Activated T-cell treated with anti-CD3 and anti-CD28 coated beads, Interleukin-2, amount 50 U/mL, for 4 hours (primary cell): ENCODE results near the gene KRTAP10-7. TPM values are rescaled to one million over a fixed set of nuclear protein-coding genes. Genes with fewer than 3 reads are reported as not detected.
"Not testable (repeated sequence)": the region's sequence is repeated elsewhere in the genome, so short reads cannot be mapped to it uniquely, and the experiment has no call there.

Experiments
- ATAC-seq, 2 donors: fragments of 200-7000 bp; cut with Tn5 transposase; one replicate each; pipeline ENCODE4 v1.10.0; 2021
- DNase-seq: peaks from one replicate; pipeline ENCODE4 v3.0.0-alpha.2; 2020
- H3K27me3 Mint-ChIP-seq: one replicate; pipeline ENCODE4 v1.8.0; 2021; ENCODE audit warnings: low read depth, mixed read lengths
- H3K36me3 Mint-ChIP-seq: one replicate; pipeline ENCODE4 v1.8.0; 2022; ENCODE audit warnings: mixed read lengths; ENCODE audit not compliant: insufficient read depth
- H3K4me1 Mint-ChIP-seq: one replicate; pipeline ENCODE4 v1.8.0; 2021; ENCODE audit warnings: low read depth, mixed read lengths
- H3K4me3 Mint-ChIP-seq: one replicate; pipeline ENCODE4 v1.8.0; 2021; ENCODE audit warnings: mild to moderate bottlenecking, moderate library complexity, mixed read lengths
- H3K9me3 Mint-ChIP-seq: one replicate; pipeline ENCODE4 v1.8.0; 2021; ENCODE audit warnings: mixed read lengths
- total RNA-seq, 3 donors: library from RNA; stranded (reverse); gene quantifications; one replicate each; pipeline ENCODE4 v1.2.1, GENCODE V29; 2021

Gene KRTAP10-7
- total RNA-seq, 3 donors from 2014 or later: not detected

GRCh38 chr21:44637018-44637850 is 36.8 kb downstream of the KRTAP10-7 start, which contains the start of gene KRTAP10-10:
KRTAP10-10 (plus strand) TSS chr21:44637356; CDS start chr21:44637418, 62 bp downstream.
- ATAC-seq: no peak
- no peak for DNase-seq
- no peaks in the 10 kb centered on the region for H3K4me1 Mint-ChIP-seq
- no peaks in the 10 kb centered on the region for H3K36me3 Mint-ChIP-seq
- H3K9me3 Mint-ChIP-seq: peaks cover 20% of the 10 kb centered on the region
- H3K4me3 Mint-ChIP-seq: no peak within 1 kb of the TSS
- H3K27me3 Mint-ChIP-seq: peaks cover 10% of the 10 kb centered on the region

DNA sequence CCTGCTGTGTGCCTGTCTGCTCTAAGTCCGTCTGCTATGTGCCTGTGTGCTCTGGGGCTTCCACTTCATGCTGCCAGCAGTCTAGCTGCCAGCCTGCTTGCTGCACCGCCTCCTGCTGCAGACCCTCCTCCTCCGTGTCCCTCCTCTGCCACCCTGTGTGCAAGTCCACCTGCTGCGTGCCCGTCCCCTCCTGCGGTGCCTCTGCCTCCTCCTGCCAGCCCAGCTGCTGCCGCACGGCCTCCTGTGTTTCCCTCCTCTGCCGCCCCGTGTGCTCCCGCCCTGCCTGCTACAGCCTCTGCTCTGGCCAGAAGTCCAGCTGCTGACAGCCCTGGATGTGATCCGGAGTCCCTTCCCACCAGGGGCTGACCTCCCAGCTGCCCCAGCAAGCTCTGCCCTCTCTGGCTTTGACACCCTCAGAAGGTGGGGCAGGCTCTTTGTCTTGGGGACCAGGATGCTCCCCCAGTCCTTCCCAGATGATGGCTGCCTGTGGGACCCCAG is 37.5 kb downstream of the KRTAP10-7 start:
- H3K27me3 Mint-ChIP-seq, H3K4me1 Mint-ChIP-seq, ATAC-seq, H3K36me3 Mint-ChIP-seq, H3K4me3 Mint-ChIP-seq, DNase-seq: not testable (repeated sequence)
- H3K9me3 Mint-ChIP-seq: peaks cover 17% of the 10 kb centered on the region

DNA sequence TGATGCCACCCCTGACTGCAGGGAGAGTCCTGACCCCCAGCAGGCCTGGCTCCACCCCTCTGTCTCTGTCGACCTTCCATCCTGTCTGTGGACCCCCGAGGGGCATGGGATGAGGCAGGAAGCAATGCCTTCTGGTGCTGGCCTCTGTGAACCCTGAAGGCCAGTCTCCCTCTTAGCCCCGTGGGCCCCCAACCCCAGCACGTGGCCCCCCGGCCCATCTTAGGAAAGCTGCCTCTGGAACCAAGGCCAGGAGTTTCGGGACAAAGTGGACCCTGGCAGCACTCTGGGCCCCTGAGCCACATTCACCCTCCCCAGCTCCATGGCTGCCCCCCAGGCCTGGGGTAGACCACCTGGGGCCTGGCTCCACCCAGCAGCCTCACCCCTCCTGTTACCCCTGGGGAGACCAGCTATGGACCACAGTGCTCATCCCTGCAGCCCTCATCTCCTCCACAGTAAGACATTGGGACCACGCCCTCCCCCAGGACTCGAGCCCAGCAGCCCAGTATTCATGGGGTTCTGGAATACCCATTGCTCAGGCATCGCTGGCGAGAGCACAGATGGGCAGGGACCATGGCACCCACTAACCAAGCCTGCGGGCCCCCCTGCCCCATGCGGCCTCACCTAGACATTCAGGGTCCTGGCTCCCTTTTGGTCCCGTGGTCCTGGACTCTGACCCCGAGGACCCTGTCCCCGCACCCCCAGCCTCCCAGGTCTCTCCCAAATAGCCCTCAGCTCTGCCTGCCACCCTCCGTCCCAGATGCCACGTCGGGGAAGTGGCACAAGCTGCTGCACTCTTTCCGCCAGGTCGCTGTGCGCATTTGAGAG is 38.3 kb downstream of the KRTAP10-7 start:
- H3K27me3 Mint-ChIP-seq, H3K4me1 Mint-ChIP-seq, H3K4me3 Mint-ChIP-seq, H3K36me3 Mint-ChIP-seq, ATAC-seq, DNase-seq: not testable (repeated sequence)
- peaks cover 15% of the 10 kb centered on the region for H3K9me3 Mint-ChIP-seq

DNA sequence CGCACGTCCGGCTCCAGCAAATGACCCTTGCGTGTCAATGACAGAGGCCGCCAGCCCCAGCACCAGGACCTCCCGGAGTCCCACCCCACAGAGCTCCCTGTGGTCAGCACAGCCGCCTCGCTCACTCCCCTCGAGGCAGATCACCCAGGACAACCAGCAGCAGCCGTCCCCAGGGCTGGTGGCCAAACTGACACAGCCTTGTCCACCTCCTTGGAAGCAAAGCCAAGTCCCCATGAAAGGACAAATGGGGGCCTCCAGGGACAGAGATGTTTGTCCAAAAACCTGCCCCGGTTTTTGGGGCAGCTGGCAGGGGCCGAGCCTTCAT is 38.9 kb downstream of the KRTAP10-7 start:
- Mint-ChIP-seq H3K4me3 (no peak overlapping the region), H3K4me1 (no peaks in the 10 kb centered on the region), H3K9me3 (peaks cover 18% of the 10 kb centered on the region), H3K27me3 (peaks cover 10% of the 10 kb centered on the region), H3K36me3 (peaks cover 2% of the 10 kb centered on the region)
- no peak for ATAC-seq
- no peak for DNase-seq

GRCh38 chr21:44640761-44641160 is 40.4 kb downstream of the KRTAP10-7 start:
- peaks cover 10% of the 10 kb centered on the region for H3K27me3 Mint-ChIP-seq
- peaks cover 2% of the 10 kb centered on the region for H3K36me3 Mint-ChIP-seq
- ATAC-seq: no peak
- H3K4me3 Mint-ChIP-seq: no peak overlapping the region
- H3K4me1 Mint-ChIP-seq: no peaks in the 10 kb centered on the region
- DNase-seq: no peak
- H3K9me3 Mint-ChIP-seq: peaks cover 27% of the 10 kb centered on the region

- Mint-ChIP-seq H3K27me3 (peaks cover 10% of the 10 kb centered on the region), H3K36me3 (peaks cover 2% of the 10 kb centered on the region), H3K4me1 (no peaks in the 10 kb centered on the region), H3K4me3 (no peak overlapping the region), H3K9me3 (peaks cover 27% of the 10 kb centered on the region)
- DNase-seq (no peak), ATAC-seq (no peak)
Observed at GRCh38 chr21:44643741-44644310, 43.4 kb downstream of the KRTAP10-7 start.

DNA sequence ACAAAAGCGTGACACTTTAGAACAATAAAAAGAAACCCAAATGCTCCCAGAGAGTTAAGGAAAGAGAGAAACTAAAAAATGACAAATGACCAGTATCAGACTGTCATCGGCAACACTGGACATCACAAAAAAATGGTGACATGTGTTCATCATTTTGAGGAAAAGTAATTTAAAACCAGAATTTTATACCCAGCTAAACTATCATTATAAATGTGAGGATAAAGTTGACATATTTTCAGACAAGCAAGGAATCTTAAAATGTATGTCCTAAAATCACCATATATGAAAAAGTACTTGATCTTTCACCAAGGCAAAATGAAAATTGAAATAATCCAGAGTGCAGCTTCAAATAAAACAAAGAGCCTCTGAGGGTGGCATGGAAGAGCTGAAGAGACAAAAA is 44.5 kb downstream of the KRTAP10-7 start:
- H3K4me3 Mint-ChIP-seq: no peak overlapping the region
- H3K27me3 Mint-ChIP-seq: peaks cover 6% of the 10 kb centered on the region
- peaks cover 2% of the 10 kb centered on the region for H3K36me3 Mint-ChIP-seq
- no peaks in the 10 kb centered on the region for H3K4me1 Mint-ChIP-seq
- ATAC-seq (no peak), DNase-seq (no peak)
- H3K9me3 Mint-ChIP-seq: peaks cover 27% of the 10 kb centered on the region

DNA sequence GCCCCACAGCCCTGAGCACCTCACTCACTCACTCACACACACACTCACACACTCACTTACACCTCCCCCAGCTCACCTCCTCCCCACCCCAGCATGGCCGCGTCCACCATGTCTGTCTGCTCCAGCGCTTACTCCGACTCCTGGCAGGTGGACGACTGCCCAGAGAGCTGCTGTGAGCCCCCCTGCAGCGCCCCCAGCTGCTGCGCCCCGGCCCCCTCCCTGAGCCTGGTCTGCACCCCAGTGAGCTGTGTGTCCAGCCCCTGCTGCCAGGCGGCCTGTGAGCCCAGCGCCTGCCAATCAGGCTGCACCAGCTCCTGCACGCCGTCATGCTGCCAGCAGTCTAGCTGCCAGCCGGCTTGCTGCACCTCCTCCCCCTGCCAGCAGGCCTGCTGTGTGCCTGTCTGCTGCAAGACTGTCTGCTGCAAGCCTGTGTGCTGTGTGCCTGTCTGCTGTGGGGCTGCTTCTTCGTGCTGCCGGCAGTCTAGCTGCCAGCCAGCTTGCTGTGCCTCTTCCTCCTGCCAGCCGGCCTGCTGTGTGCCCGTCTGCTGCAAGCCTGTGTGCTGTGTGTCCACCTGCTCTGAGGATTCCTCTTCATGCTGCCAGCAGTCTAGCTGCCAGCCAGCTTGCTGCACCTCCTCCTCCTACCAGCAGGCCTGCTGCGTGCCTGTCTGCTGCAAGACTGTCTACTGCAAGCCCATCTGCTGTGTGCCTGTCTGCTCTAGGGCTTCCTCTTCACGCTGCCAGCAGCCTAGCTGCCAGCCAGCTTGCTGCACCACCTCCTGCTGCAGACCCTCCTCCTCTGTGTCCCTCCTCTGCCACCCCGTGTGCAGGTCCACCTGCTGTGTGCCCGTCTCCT is 46.2 kb downstream of the KRTAP10-7 start, which contains the start of gene KRTAP10-11:
Gene KRTAP10-11, plus strand, starts transcription at position 49 of the 856 bp plus-strand sequence. Its CDS starts 45 bp downstream, at position 94.
- ATAC-seq, H3K4me3 Mint-ChIP-seq, H3K36me3 Mint-ChIP-seq, DNase-seq, H3K4me1 Mint-ChIP-seq, H3K27me3 Mint-ChIP-seq: not testable (repeated sequence)
- peaks cover 19% of the 10 kb centered on the region for H3K9me3 Mint-ChIP-seq

DNA sequence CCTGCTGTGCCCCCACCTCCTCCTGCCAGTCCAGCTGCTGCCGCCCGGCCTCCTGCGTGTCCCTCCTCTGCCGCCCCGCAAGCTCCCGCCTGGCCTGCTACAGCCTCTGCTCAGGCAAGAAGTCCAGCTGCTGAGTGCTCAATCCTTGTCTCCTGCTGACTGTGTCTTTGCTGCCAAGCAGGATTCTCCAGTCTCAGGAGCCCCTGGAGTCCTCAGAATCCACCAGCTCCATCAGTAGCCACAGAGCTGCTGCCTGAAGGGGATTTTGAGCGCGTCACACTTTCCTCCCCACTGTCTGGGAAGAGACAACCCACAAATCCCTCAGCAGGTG is 46.8 kb downstream of the KRTAP10-7 start:
- Mint-ChIP-seq H3K9me3 (peaks cover 19% of the 10 kb centered on the region), H3K27me3 (no peaks in the 10 kb centered on the region), H3K36me3 (peaks cover 2% of the 10 kb centered on the region), H3K4me3 (no peak overlapping the region), H3K4me1 (no peaks in the 10 kb centered on the region)
- no peak for DNase-seq
- no peak for ATAC-seq

- no peaks in the 10 kb centered on the region for H3K36me3 Mint-ChIP-seq
- ATAC-seq (no peak), DNase-seq (no peak)
- H3K4me3 Mint-ChIP-seq: no peak overlapping the region
- H3K9me3 Mint-ChIP-seq: peaks cover 14% of the 10 kb centered on the region
- no peaks in the 10 kb centered on the region for H3K27me3 Mint-ChIP-seq
- peaks cover 4% of the 10 kb centered on the region for H3K4me1 Mint-ChIP-seq
Observed at GRCh38 chr21:44648557-44649311, 48.3 kb downstream of the KRTAP10-7 start.

- DNase-seq (no peak), ATAC-seq (no peak)
- peaks cover 6% of the 10 kb centered on the region for H3K9me3 Mint-ChIP-seq
- no peaks in the 10 kb centered on the region for H3K36me3 Mint-ChIP-seq
- peaks cover 11% of the 10 kb centered on the region for H3K4me1 Mint-ChIP-seq
- no peak overlapping the region for H3K4me3 Mint-ChIP-seq
- no peaks in the 10 kb centered on the region for H3K27me3 Mint-ChIP-seq
Observed at GRCh38 chr21:44649521-44650100, 49.2 kb downstream of the KRTAP10-7 start.

DNA sequence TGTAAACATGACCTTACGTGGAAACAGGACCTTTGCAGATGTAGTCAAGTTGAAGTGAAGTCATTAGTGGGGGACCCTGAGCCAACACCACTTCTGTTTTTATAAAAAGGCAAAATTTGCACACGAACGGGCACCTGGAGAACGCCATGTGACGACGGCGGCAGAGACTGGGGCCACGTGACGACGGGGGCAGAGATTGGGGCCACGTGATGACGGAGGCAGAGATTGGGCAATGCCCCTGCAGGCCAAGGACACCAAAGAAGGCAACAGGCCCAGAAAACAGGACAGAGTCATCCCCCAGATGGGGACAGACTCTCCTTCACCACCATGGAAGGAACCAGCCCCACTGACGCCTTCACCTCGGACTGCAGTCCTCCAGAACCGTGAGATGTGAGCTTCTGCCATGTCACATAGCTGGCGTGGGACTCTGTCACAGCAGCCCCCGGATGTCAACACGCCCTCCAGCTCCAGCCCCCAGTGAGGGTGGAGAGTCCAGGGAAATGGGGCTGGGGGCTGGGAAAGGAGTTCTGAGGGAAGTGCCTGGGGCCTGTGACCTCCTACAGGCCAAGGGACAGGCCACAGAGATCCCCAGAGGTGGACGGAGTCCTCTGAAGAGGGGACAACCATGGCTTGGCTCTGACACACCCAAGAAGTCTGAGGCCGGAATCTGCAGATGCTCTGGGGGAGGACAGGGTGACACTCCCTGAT is 50.0 kb downstream of the KRTAP10-7 start:
- no peak for DNase-seq
- Mint-ChIP-seq H3K36me3 (no peaks in the 10 kb centered on the region), H3K27me3 (no peaks in the 10 kb centered on the region), H3K4me3 (no peak overlapping the region), H3K9me3 (no peaks in the 10 kb centered on the region), H3K4me1 (peaks cover 18% of the 10 kb centered on the region)
- ATAC-seq: no peak
